ENCODE results near the gene DPH7.
"Not testable (repeated sequence)": the region's sequence is repeated elsewhere in the genome, so short reads cannot be mapped to it uniquely, and the experiment has no call there.

DPH7 gene

DNA sequence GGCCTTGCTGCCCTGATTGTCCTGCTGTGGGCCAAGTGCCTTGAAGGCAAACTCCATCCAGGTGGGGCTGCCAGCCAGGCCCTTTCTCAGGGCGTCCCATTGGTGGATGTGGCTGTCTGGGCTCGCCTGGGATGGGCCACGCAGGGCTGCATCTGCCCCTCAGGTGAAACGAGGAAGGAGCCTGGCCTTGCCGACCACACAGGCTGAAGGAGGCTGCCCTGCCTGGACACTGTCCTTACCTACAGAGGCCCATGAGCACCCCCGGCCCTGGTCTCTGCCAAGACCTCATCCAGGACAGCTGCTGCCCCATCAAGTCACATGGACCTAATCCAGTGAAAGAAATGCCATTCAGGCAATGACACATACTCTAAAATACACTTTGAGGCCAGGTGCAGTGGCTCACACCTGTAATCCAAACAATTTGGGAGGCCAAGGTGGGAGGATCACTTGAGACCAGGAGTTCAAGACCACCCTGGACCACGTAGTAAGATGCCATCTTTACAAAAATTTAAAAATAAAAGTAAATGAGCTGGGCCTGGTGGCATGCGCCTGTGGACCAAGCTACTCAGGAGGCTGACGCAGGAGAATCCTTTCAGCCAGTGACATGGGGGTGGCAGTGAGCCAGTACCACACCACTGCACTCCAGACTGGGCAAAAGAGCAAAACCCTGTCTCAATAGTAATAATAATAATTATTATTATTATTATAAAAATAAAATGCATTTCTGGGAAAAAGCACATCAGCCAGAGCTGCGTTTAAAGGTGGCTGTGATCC lies 62.4 kb downstream of the DPH7 start:
- H3K4me3 ChIP-seq (ENCODE audit: low read depth, low read length), result no peak overlapping the region
- DNase-seq (ENCODE audit: low read depth), result no peak
- TF ChIP-seq, protein P1, sequence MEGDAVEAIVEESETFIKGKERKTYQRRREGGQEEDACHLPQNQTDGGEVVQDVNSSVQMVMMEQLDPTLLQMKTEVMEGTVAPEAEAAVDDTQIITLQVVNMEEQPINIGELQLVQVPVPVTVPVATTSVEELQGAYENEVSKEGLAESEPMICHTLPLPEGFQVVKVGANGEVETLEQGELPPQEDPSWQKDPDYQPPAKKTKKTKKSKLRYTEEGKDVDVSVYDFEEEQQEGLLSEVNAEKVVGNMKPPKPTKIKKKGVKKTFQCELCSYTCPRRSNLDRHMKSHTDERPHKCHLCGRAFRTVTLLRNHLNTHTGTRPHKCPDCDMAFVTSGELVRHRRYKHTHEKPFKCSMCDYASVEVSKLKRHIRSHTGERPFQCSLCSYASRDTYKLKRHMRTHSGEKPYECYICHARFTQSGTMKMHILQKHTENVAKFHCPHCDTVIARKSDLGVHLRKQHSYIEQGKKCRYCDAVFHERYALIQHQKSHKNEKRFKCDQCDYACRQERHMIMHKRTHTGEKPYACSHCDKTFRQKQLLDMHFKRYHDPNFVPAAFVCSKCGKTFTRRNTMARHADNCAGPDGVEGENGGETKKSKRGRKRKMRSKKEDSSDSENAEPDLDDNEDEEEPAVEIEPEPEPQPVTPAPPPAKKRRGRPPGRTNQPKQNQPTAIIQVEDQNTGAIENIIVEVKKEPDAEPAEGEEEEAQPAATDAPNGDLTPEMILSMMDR (IDR thresholded peaks at IDR 0.05; ENCODE audit: insufficient read depth, low read depth, low read length, missing control alignments), result no peak

DNA sequence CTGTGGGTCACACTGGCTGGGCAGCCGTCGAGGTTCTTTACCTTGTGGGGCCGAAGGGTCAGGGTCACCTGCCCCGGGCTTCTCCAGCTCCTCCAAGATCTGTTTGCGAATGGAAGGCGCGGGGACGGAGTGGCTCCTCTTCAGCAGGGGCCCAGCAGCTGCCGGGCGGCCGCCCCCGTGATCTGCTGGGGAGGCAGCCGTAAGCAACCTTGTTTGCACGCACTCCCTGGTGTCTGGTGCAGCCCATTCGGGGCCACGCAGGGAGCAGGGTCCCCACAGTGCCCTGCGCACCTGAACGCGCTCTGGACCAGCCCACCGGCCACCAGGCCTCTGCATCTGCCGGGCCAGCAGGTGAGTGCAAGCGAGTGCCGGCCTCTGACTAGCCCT lies 63.4 kb downstream of the DPH7 start:
- no peak overlapping the region for H3K4me3 ChIP-seq (ENCODE audit: low read depth, low read length)
- TF ChIP-seq, protein P1 (IDR thresholded peaks at IDR 0.05; ENCODE audit: insufficient read depth, low read depth, low read length, missing control alignments), result no peak
- DNase-seq (ENCODE audit: low read depth), result no peak

DNA sequence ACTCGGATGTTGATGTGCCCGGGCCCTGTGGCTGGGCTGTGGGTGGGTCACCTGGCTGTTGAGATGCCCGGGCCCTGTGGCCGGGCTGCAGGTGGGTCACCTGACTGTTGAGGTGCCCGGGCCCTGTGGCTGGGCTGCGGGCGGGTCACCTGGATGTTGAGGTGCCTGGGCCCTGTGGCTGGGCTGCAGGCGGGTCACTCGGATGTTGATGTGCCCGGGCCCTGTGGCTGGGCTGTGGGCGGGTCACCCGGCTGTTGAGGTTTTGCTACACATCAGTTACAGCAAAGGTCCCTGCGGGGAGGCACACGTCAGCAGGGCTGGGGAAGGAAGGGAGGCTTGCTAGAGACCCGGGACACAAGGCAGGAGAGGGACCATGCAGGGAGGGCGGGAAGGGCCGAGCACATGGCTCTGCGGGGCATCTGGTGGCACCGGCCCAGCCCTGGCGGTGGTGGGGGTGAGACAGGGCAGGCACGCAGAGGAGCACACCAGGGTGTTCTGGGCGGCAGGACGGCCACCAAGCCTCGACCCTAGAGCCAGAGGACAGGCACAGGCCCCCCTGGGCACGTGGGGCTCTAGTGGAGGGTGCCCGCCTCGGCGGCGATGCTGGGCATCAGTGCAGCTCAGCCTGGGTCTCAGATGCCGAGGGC lies 63.9 kb downstream of the DPH7 start:
- no peak for DNase-seq (ENCODE audit: low read depth)
- no peak overlapping the region for H3K4me3 ChIP-seq (ENCODE audit: low read depth, low read length)
- TF ChIP-seq, protein P1 (IDR thresholded peaks at IDR 0.05; ENCODE audit: insufficient read depth, low read depth, low read length, missing control alignments), result no peak

DNA sequence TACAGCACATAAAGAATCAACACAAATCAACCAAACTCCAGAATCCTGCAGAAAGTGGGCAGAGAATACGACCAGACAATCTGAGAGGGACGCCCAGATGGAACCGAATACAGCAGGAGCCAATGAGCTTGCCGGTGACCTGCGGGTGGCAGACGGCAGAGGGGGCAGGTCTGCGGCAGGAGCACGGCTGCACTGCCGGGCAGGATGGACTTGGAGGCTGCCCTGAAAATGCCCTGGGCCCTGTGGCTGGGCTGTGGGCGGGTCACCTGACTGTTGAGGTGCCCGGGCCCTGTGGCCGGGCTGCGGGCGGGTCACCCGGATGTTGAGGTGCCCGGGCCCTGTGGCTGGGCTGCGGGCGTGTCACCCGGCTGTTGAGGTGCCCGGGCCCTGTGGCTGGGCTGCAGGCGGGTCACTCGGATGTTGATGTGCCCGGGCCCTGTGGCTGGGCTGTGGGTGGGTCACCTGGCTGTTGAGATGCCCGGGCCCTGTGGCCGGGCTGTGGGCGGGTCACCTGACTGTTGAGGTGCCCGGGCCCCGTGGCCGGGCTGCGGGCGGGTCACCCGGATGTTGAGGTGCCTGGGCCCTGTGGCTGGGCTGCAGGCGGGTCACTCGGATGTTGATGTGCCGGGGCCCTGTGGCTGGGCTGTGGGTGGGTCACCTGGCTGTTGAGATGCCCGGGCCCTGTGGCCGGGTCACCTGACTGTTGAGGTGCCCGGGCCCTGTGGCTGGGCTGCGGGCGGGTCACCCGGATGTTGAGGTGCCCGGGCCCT lies 64.7 kb downstream of the DPH7 start:
- not testable (repeated sequence) for DNase-seq (ENCODE audit: low read depth); H3K4me3 ChIP-seq (ENCODE audit: low read depth, low read length)

DNA sequence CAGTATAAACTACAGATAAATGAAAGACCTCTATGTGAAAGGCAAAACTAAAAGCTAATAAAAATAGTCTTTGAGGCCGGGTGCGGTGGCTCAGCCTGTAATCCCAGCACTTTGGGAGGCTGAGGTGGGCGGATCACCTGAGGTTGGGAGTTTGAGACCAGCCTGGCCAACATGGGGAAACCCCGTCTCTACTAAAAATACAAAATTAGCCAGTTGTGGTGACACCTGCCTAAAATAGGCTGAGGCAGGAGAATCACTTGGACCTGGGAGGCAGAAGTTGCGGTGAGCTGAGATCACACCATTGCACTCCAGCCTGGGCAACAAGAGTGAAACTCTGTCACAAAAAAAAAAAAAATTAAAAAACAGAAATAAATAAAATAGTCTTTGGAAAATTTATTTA lies 65.6 kb downstream of the DPH7 start:
- DNase-seq (ENCODE audit: low read depth); H3K4me3 ChIP-seq (ENCODE audit: low read depth, low read length): not testable (repeated sequence)

DNA sequence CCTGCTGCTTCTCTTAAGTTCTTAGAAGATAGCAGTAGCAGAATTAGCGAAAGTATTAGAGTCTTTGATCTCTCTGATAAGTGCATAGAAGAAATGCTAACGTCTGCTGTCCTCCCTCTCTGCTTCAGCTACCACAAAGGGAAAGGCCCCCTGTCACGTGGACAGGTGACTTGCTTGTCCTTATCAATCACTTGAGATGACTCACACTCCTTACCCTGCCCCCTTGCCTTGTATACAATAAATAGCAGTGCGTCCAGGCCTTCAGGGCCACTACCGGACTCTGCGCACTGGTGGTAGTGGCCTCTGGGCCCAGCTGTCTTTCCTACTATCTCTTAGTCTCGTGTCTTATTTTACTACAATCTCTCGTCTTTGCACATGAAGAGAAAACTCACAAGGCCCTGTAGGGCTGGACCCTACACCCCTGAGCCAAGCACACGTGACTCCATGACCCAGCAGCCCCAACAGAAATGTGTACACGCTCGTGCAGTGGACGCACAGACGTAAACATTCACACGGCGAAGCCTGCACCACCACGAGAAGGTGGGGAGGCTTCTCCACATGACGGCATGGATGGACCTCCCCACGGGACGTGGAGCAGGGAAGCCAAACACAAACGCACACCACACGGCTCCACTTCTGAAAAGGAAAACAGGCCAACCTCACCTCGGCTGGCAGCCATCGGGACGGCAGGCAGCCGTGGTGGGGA lies 66.8 kb downstream of the DPH7 start:
- no peak overlapping the region for H3K4me3 ChIP-seq (ENCODE audit: low read depth, low read length)
- no peak for DNase-seq (ENCODE audit: low read depth)
- TF ChIP-seq, protein P1 (IDR thresholded peaks at IDR 0.05; ENCODE audit: insufficient read depth, low read depth, low read length, missing control alignments), result no peak

DNA sequence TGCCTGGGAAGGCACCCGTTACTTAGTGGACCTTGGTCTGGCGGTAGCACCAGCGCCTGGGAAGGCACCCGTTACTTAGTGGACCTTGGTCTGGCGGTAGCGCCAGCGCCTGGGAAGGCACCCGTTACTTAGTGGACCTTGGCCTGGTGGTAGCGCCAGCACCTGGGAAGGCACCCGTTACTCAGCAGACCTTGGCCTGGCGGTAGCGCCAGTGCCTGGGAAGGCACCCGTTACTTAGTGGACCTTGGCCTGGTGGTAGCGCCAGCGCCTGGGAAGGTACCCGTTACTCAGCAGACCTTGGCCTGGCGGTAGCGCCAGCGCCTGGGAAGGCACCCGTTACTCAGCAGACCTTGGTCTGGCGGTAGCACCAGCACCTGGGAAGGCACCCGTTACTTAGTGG lies 67.6 kb downstream of the DPH7 start:
- DNase-seq (ENCODE audit: low read depth); H3K4me3 ChIP-seq (ENCODE audit: low read depth, low read length): not testable (repeated sequence)

DNA sequence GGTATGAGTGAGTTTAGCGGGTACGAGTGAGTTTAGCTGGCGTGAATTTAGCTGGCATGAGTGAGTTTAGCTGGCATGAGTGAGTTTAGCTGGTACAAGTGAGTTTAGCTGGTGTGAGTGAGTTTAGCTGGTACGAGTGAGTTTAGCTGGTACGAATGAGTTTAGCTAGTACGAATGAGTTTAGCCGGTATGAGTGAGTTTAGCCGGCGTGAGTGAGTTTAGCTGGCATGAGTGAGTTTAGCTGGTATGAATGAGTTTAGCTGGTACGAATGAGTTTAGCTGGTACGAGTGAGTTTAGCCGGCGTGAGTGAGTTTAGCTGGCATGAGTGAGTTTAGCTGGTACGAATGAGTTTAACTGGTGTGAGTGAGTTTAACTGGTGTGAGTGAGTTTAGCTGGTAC lies 69.5 kb downstream of the DPH7 start:
- no peak for DNase-seq (ENCODE audit: low read depth)
- H3K4me3 ChIP-seq (ENCODE audit: low read depth, low read length), result no peak overlapping the region
- TF ChIP-seq, protein P1 (IDR thresholded peaks at IDR 0.05; ENCODE audit: insufficient read depth, low read depth, low read length, missing control alignments), result no peak
